ENCODE results near the gene P2RY6. TPM values are rescaled to one million over a fixed set of nuclear protein-coding genes. Genes with fewer than 3 reads are reported as not detected.

Gene P2RY6
- total RNA-seq, 1 donor from 2014 or later: 3.7 TPM

GRCh38 chr11:73308003-73308960, 36.1 kb downstream of the P2RY6 start, which contains the start of gene ARHGEF17:
Gene ARHGEF17, plus strand, starts transcription at chr11:73308276. Its CDS starts 363 bp downstream, at chr11:73308639.
- peak within 1 kb of the TSS; percentile 77 for H3K4me3 ChIP-seq (ENCODE audit: low read depth, low read length)
- TF ChIP-seq, protein P1, sequence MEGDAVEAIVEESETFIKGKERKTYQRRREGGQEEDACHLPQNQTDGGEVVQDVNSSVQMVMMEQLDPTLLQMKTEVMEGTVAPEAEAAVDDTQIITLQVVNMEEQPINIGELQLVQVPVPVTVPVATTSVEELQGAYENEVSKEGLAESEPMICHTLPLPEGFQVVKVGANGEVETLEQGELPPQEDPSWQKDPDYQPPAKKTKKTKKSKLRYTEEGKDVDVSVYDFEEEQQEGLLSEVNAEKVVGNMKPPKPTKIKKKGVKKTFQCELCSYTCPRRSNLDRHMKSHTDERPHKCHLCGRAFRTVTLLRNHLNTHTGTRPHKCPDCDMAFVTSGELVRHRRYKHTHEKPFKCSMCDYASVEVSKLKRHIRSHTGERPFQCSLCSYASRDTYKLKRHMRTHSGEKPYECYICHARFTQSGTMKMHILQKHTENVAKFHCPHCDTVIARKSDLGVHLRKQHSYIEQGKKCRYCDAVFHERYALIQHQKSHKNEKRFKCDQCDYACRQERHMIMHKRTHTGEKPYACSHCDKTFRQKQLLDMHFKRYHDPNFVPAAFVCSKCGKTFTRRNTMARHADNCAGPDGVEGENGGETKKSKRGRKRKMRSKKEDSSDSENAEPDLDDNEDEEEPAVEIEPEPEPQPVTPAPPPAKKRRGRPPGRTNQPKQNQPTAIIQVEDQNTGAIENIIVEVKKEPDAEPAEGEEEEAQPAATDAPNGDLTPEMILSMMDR (conservative IDR thresholded peaks at IDR 0.05; ENCODE audit: low read depth, low read length): no peak
- no peak for DNase-seq (ENCODE audit: low read depth)

GRCh38 chr11:73308961-73309919, 37.1 kb downstream of the P2RY6 start:
- DNase-seq (ENCODE audit: low read depth): peak; percentile 59
- TF ChIP-seq, protein P1 (conservative IDR thresholded peaks at IDR 0.05; ENCODE audit: low read depth, low read length): no peak
- H3K4me3 ChIP-seq (ENCODE audit: low read depth, low read length): peak overlapping the region; percentile 77

- peak overlapping the region; percentile 77 for H3K4me3 ChIP-seq (ENCODE audit: low read depth, low read length)
- TF ChIP-seq, protein P1 (conservative IDR thresholded peaks at IDR 0.05; ENCODE audit: low read depth, low read length): no peak
- no peak for DNase-seq (ENCODE audit: low read depth)
Observed at GRCh38 chr11:73310076-73310475, 37.9 kb downstream of the P2RY6 start.

DNA sequence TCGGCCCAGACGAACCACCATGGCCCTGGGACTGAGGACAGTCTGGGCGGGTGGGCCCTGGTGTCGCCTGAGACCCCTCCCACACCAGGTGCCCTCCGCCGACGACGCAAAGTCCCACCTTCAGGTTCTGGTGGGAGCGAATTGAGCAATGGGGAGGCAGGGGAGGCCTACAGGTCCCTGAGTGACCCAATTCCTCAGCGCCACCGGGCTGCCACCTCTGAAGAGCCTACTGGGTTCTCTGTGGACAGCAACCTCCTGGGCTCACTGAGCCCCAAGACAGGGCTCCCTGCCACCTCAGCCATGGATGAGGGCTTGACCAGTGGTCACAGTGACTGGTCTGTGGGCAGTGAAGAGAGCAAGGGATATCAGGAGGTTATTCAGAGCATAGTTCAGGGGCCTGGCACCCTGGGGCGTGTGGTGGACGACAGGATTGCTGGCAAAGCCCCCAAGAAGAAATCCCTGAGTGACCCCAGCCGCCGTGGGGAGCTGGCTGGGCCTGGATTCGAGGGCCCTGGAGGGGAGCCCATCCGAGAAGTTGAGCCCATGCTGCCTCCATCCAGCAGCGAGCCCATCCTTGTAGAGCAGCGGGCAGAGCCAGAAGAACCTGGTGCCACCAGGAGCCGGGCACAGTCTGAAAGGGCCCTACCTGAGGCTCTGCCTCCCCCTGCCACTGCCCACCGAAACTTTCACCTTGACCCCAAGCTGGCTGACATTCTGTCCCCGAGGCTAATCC, 38.7 kb downstream of the P2RY6 start:
- peak overlapping the region; percentile 42 for H3K4me3 ChIP-seq (ENCODE audit: low read depth, low read length)
- TF ChIP-seq, protein P1 (conservative IDR thresholded peaks at IDR 0.05; ENCODE audit: low read depth, low read length): no peak

GRCh38 chr11:73311394-73311869, 39.3 kb downstream of the P2RY6 start:
- H3K4me3 ChIP-seq (ENCODE audit: low read depth, low read length): peak overlapping the region; percentile 42
- TF ChIP-seq, protein P1 (conservative IDR thresholded peaks at IDR 0.05; ENCODE audit: low read depth, low read length): no peak
- no peak for DNase-seq (ENCODE audit: low read depth)

More for the DNA sequence above, 38.7 kb downstream of the P2RY6 start:
- no peak for DNase-seq (ENCODE audit: low read depth)

DNA sequence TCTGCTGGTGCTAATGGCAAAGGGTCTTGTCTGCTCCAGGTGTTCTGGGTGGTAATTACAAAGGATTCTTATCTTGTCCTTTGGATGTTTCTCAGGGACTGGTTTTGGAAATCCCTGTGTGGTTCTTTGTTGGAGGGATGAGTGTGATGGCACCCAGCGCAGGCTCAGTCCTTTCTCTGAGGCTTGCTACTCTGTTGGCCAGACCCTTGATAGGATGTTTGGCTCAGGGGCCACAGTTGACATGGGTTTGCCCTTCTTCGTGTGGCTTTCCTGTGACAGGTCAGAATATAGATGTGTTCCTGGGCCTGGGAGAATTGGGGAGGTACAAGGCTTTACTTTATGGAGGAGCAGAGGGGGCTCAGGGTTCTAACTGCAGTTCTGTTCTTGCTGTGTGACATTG, 39.9 kb downstream of the P2RY6 start:
- peak overlapping the region; percentile 42 for H3K4me3 ChIP-seq (ENCODE audit: low read depth, low read length)
- TF ChIP-seq, protein P1 (conservative IDR thresholded peaks at IDR 0.05; ENCODE audit: low read depth, low read length): no peak
- no peak for DNase-seq (ENCODE audit: low read depth)

Data from epithelial cell of proximal tubule (primary cell).